GM23338 (cell line): ENCODE results near the gene ATG2A. TPM values are rescaled to one million over a fixed set of nuclear protein-coding genes. Genes with fewer than 3 reads are reported as not detected.
A peak's percentile ranks its signal among the peaks of the same experiment; 100 is the strongest.

Source experiments
- ATAC-seq: fragments of 200-7000 bp; cut with Tn5 transposase; 3 replicates; pipeline ENCODE4 v1.9.1; 2020
- DNase-seq: peaks from one replicate; pipeline ENCODE4 v3.0.0-alpha.2; 2015; ENCODE audit warnings: low spot score
- H2AFZ ChIP-seq: fragments of 200-600 bp; sonication (generic); 2 replicates; pipeline ENCODE4 v1.8.0; 2016; ENCODE audit warnings: antibody characterized with exemption, mild to moderate bottlenecking, moderate library complexity
- H3F3A ChIP-seq: fragments of 200-600 bp; sonication (generic); replicated peaks from 2 replicates; pipeline ENCODE4 v1.8.0; 2017; ENCODE audit warnings: antibody characterized with exemption, mixed run types, low read depth
- H3K27ac ChIP-seq: fragments of 200-600 bp; sonication (generic); 2 replicates; pipeline ENCODE4 v1.6.1; 2016; ENCODE audit warnings: low read depth
- H3K27me3 ChIP-seq: fragments of 200-600 bp; sonication (generic); 2 replicates; pipeline ENCODE4 v1.8.0; 2016; ENCODE audit warnings: mild to moderate bottlenecking, mixed run types, moderate library complexity; ENCODE audit not compliant: insufficient read depth
- H3K36me3 ChIP-seq: fragments of 200-600 bp; sonication (generic); 2 replicates; pipeline ENCODE4 v1.8.0; 2016; ENCODE audit warnings: mild to moderate bottlenecking; ENCODE audit not compliant: insufficient read depth
- H3K4me1 ChIP-seq: fragments of 200-600 bp; sonication (generic); 2 replicates; pipeline ENCODE4 v1.8.0; 2016; ENCODE audit warnings: mild to moderate bottlenecking, moderate library complexity; ENCODE audit not compliant: insufficient read depth
- H3K4me2 ChIP-seq: fragments of 200-600 bp; sonication (generic); 2 replicates; pipeline ENCODE4 v1.7.1; 2017; ENCODE audit warnings: mixed run types
- H3K4me3 ChIP-seq: fragments of 200-600 bp; sonication (generic); 2 replicates; pipeline ENCODE4 v1.6.1; 2016; ENCODE audit warnings: mixed run types
- H3K79me2 ChIP-seq: fragments of 200-600 bp; sonication (generic); replicated peaks from 2 replicates; pipeline ENCODE4 v1.8.0; 2017; ENCODE audit warnings: mild to moderate bottlenecking; ENCODE audit not compliant: insufficient read depth
- H3K9me2 ChIP-seq: fragments of 200-600 bp; sonication (generic); 2 replicates; pipeline ENCODE4 v1.8.0; 2017; ENCODE audit not compliant: insufficient read depth
- H4K20me1 ChIP-seq: fragments of 200-600 bp; sonication (generic); replicated peaks from 2 replicates; pipeline ENCODE4 v1.8.0; 2017; ENCODE audit warnings: mild to moderate bottlenecking; ENCODE audit not compliant: insufficient read depth
- H3K27ac Mint-ChIP-seq: 2 replicates; pipeline ENCODE4 v1.8.0; 2020; ENCODE audit warnings: inconsistent platforms, mild to moderate bottlenecking, moderate library complexity, mixed read lengths
- H3K27me3 Mint-ChIP-seq: 3 replicates; pipeline ENCODE4 v1.8.0; 2022; ENCODE audit warnings: low read depth, mild to moderate bottlenecking, moderate library complexity, mixed read lengths, inconsistent platforms; ENCODE audit not compliant: insufficient read depth, poor library complexity
- H3K36me3 Mint-ChIP-seq: 3 replicates; pipeline ENCODE4 v1.8.0; 2021; ENCODE audit warnings: low read depth, mild to moderate bottlenecking, inconsistent platforms, moderate library complexity, mixed read lengths
- H3K4me1 Mint-ChIP-seq: 3 replicates; pipeline ENCODE4 v1.8.0; 2020; ENCODE audit warnings: mild to moderate bottlenecking, inconsistent platforms, mixed read lengths
- H3K4me3 Mint-ChIP-seq: 3 replicates; pipeline ENCODE4 v1.8.0; 2021; ENCODE audit warnings: moderate library complexity, mild to moderate bottlenecking, inconsistent platforms, mixed read lengths
- H3K9me3 Mint-ChIP-seq: 3 replicates; pipeline ENCODE4 v1.8.0; 2020; ENCODE audit warnings: moderate library complexity, mild to moderate bottlenecking, inconsistent platforms, mixed read lengths
- EZH2 ChIP-seq: fragments of 200-600 bp; sonication (generic); IDR thresholded peaks from one replicate; pipeline ENCODE4 v1.8.0; 2017; ENCODE audit warnings: antibody characterized with exemption, mild to moderate bottlenecking, low read depth; ENCODE audit not compliant: unreplicated experiment
- JUNB ChIP-seq: IDR thresholded peaks from one replicate; pipeline ENCODE4 v1.6.1; 2016; ENCODE audit warnings: antibody characterized with exemption; ENCODE audit not compliant: unreplicated experiment
- NANOG ChIP-seq: IDR thresholded peaks from 2 replicates; pipeline ENCODE4 v1.6.1; 2016; ENCODE audit warnings: antibody characterized with exemption, borderline replicate concordance
- ZNF114 ChIP-seq: fragments of 250-450 bp; sonication (Bioruptor Pico); IDR thresholded peaks from 2 replicates; pipeline ENCODE4 v1.5.0; 2020; ENCODE audit warnings: mild to moderate bottlenecking, moderate library complexity
- ZNF331 ChIP-seq: fragments of 250-450 bp; sonication (Bioruptor Pico); IDR thresholded peaks from 2 replicates; pipeline ENCODE4 v1.5.0; 2020; ENCODE audit warnings: low read depth, mild to moderate bottlenecking, moderate library complexity
- polyA plus RNA-seq: library from polyadenylated mRNA; unstranded; fragments of >200 nt; fragmentation: Nextera tagmentation; extraction: Ambion mirVana; gene quantifications from 2 replicates; pipeline ENCODE4 v1.2.1, GENCODE V29; 2016
- total RNA-seq: library from RNA; depleted of rRNA; stranded (reverse); fragments of >200 nt; shearing (Covaris generic); gene quantifications from 2 replicates; pipeline ENCODE4 v1.2.3, GENCODE V29; 2014
- TF ChIP-seq, protein P1 (sequence below), 2 experiments: fragments of 200-600 bp in 1 of 2; sonication (generic) in 1 of 2; conservative IDR thresholded peaks; 2 replicates each; pipeline versions ENCODE4 v1.5.1 to v1.6.1; 2016 to 2017; ENCODE audit warnings: antibody characterized with exemption in 2 of 2, low read depth in 2 of 2, mild to moderate bottlenecking in 2 of 2, moderate library complexity in 1 of 2
- TF ChIP-seq, protein P2 (sequence below): IDR thresholded peaks from 2 replicates; pipeline ENCODE4 v1.6.1; 2016; ENCODE audit warnings: antibody characterized with exemption
- TF ChIP-seq, protein P3 (sequence below): fragments of 250-450 bp; sonication (Bioruptor Pico); IDR thresholded peaks from 2 replicates; pipeline ENCODE4 v1.5.0; 2020; ENCODE audit warnings: mild to moderate bottlenecking, moderate library complexity

Gene ATG2A
- total and polyA plus RNA-seq, 2 experiments from 2014 or later: 8.7 to 31.7 TPM

DNA sequence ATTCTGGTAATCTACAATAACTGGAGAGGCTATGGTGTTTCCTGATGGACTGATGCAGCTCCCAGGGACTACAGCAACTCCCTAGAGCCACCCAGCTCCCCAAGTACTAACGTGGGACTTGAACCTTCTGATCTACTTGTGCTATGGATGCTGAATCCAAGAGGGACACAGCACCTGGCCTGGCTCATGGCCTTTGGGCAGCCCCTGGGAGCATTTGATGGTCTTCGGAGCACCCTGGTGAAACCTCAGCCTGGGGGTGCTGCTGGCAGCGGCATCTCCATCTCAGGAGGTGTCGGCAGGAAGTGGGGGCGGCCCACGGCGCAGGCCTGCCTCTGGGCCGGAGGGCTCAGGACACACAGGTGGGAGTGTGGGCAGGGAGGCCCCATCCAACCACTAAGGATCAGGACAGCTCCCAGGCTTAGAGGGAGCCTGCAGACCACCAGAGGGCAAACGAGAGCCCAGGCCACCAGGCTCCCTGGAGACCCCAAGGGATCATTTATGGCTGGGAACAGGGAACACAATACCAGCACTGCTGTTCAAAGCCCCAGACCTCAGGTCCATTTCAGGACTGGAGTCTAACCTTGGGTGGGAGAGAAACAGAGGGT, 47.3 kb downstream of the ATG2A start:
- peaks cover 3% of the 10 kb centered on the region; the same call in 1 of the 3 replicates for H3K4me1 Mint-ChIP-seq
- H3K4me3 ChIP-seq: no peak overlapping the region
- no peak overlapping the region for H2AFZ ChIP-seq
- no peaks in the 10 kb centered on the region for H3F3A ChIP-seq
- no peaks in the 10 kb centered on the region for H3K4me1 ChIP-seq
- ATAC-seq (peak; percentile 85), DNase-seq (no peak)
- no peaks in the 10 kb centered on the region for H4K20me1 ChIP-seq
- H3K27me3 ChIP-seq: no peaks in the 10 kb centered on the region
- peaks cover 4% of the 10 kb centered on the region for H3K27me3 Mint-ChIP-seq
- no peak overlapping the region for H3K27ac ChIP-seq
- H3K36me3 Mint-ChIP-seq: peaks cover 6% of the 10 kb centered on the region; the same call in 2 of the 3 replicates
- TF ChIP-seq JUNB: no peak
- TF ChIP-seq, protein P1, sequence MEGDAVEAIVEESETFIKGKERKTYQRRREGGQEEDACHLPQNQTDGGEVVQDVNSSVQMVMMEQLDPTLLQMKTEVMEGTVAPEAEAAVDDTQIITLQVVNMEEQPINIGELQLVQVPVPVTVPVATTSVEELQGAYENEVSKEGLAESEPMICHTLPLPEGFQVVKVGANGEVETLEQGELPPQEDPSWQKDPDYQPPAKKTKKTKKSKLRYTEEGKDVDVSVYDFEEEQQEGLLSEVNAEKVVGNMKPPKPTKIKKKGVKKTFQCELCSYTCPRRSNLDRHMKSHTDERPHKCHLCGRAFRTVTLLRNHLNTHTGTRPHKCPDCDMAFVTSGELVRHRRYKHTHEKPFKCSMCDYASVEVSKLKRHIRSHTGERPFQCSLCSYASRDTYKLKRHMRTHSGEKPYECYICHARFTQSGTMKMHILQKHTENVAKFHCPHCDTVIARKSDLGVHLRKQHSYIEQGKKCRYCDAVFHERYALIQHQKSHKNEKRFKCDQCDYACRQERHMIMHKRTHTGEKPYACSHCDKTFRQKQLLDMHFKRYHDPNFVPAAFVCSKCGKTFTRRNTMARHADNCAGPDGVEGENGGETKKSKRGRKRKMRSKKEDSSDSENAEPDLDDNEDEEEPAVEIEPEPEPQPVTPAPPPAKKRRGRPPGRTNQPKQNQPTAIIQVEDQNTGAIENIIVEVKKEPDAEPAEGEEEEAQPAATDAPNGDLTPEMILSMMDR (conservative IDR thresholded peaks at IDR 0.05; ENCODE audit: low read depth in 2 of 2): peak; percentile 40 to 54; a peak in 3 of 4 replicates
- peaks cover 11% of the 10 kb centered on the region for H3K79me2 ChIP-seq
- H3K4me2 ChIP-seq: no peak overlapping the region
- H3K27ac Mint-ChIP-seq: peak overlapping the region; percentile 27; the same call in 1 of the 2 replicates
- H3K4me3 Mint-ChIP-seq: no peak overlapping the region
- no peaks in the 10 kb centered on the region for H3K9me2 ChIP-seq
- H3K9me3 Mint-ChIP-seq: no peaks in the 10 kb centered on the region
- no peaks in the 10 kb centered on the region for H3K36me3 ChIP-seq

DNA sequence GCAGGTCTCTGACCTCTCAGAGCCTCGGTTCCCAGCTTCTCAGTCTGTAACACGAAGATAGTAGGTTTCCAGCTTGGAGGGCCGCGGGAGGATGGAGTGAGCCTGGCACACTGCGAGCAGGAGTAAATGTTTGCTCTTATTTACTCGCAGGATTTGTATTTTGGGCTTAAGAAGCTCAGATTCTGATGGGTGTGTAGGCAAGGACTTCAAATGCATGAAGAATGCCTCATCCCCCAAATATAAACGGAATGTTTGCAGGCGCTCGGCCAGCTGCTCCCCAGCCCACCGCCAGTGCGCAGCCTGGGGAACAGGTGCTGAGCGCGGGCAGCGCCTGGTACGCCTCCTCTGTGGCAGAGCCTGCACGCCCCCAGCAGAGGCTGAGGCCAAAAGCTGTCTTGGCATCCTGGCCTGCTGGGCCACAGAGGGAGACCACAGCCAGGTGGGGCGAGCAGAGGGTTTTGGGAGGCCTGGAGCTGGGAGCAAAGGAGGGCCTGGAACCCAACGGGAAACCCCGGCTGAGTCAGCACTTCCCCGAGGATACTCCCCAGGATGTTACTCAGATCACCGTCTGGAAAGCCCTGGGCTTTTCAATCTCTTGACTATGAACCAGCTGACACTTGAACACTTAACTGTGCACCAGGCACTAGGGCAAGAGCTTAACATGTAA, 48.0 kb downstream of the ATG2A start:
- H3K9me2 ChIP-seq: no peaks in the 10 kb centered on the region
- no peaks in the 10 kb centered on the region for H3K36me3 ChIP-seq
- peaks cover 11% of the 10 kb centered on the region for H3K79me2 ChIP-seq
- no peaks in the 10 kb centered on the region for H3K9me3 Mint-ChIP-seq
- H3K4me2 ChIP-seq: no peak overlapping the region
- peak overlapping the region; percentile 66 for H3K27ac Mint-ChIP-seq
- peaks cover 5% of the 10 kb centered on the region for H3K4me1 Mint-ChIP-seq
- no peak overlapping the region for H3K27ac ChIP-seq
- no peaks in the 10 kb centered on the region for H3K27me3 ChIP-seq
- no peak overlapping the region for H2AFZ ChIP-seq
- H4K20me1 ChIP-seq: no peaks in the 10 kb centered on the region
- 0 out of 2 replicates have a peak, but pooled peaks cover 6% of the 10 kb centered on the region for H3K4me1 ChIP-seq
- no peak overlapping the region for H3K4me3 Mint-ChIP-seq
- no peak for ATAC-seq
- peaks cover 2% of the 10 kb centered on the region; the same call in 2 of the 3 replicates for H3K36me3 Mint-ChIP-seq
- H3K4me3 ChIP-seq: no peak overlapping the region
- 0 out of 2 replicates have a peak, but pooled peaks cover 4% of the 10 kb centered on the region for H3F3A ChIP-seq
- no peak for DNase-seq
- peaks cover 4% of the 10 kb centered on the region for H3K27me3 Mint-ChIP-seq
- TF ChIP-seq ZNF114 (no peak), ZNF331 (CRISPR knock-in tag) (no peak), JUNB (no peak), EZH2 (no peak), NANOG (no peak)
- TF ChIP-seq, protein P1 (conservative IDR thresholded peaks at IDR 0.05; ENCODE audit: low read depth in 2 of 2): no peak
- TF ChIP-seq, protein P2, sequence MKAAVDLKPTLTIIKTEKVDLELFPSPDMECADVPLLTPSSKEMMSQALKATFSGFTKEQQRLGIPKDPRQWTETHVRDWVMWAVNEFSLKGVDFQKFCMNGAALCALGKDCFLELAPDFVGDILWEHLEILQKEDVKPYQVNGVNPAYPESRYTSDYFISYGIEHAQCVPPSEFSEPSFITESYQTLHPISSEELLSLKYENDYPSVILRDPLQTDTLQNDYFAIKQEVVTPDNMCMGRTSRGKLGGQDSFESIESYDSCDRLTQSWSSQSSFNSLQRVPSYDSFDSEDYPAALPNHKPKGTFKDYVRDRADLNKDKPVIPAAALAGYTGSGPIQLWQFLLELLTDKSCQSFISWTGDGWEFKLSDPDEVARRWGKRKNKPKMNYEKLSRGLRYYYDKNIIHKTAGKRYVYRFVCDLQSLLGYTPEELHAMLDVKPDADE: no peak
- TF ChIP-seq, protein P3, sequence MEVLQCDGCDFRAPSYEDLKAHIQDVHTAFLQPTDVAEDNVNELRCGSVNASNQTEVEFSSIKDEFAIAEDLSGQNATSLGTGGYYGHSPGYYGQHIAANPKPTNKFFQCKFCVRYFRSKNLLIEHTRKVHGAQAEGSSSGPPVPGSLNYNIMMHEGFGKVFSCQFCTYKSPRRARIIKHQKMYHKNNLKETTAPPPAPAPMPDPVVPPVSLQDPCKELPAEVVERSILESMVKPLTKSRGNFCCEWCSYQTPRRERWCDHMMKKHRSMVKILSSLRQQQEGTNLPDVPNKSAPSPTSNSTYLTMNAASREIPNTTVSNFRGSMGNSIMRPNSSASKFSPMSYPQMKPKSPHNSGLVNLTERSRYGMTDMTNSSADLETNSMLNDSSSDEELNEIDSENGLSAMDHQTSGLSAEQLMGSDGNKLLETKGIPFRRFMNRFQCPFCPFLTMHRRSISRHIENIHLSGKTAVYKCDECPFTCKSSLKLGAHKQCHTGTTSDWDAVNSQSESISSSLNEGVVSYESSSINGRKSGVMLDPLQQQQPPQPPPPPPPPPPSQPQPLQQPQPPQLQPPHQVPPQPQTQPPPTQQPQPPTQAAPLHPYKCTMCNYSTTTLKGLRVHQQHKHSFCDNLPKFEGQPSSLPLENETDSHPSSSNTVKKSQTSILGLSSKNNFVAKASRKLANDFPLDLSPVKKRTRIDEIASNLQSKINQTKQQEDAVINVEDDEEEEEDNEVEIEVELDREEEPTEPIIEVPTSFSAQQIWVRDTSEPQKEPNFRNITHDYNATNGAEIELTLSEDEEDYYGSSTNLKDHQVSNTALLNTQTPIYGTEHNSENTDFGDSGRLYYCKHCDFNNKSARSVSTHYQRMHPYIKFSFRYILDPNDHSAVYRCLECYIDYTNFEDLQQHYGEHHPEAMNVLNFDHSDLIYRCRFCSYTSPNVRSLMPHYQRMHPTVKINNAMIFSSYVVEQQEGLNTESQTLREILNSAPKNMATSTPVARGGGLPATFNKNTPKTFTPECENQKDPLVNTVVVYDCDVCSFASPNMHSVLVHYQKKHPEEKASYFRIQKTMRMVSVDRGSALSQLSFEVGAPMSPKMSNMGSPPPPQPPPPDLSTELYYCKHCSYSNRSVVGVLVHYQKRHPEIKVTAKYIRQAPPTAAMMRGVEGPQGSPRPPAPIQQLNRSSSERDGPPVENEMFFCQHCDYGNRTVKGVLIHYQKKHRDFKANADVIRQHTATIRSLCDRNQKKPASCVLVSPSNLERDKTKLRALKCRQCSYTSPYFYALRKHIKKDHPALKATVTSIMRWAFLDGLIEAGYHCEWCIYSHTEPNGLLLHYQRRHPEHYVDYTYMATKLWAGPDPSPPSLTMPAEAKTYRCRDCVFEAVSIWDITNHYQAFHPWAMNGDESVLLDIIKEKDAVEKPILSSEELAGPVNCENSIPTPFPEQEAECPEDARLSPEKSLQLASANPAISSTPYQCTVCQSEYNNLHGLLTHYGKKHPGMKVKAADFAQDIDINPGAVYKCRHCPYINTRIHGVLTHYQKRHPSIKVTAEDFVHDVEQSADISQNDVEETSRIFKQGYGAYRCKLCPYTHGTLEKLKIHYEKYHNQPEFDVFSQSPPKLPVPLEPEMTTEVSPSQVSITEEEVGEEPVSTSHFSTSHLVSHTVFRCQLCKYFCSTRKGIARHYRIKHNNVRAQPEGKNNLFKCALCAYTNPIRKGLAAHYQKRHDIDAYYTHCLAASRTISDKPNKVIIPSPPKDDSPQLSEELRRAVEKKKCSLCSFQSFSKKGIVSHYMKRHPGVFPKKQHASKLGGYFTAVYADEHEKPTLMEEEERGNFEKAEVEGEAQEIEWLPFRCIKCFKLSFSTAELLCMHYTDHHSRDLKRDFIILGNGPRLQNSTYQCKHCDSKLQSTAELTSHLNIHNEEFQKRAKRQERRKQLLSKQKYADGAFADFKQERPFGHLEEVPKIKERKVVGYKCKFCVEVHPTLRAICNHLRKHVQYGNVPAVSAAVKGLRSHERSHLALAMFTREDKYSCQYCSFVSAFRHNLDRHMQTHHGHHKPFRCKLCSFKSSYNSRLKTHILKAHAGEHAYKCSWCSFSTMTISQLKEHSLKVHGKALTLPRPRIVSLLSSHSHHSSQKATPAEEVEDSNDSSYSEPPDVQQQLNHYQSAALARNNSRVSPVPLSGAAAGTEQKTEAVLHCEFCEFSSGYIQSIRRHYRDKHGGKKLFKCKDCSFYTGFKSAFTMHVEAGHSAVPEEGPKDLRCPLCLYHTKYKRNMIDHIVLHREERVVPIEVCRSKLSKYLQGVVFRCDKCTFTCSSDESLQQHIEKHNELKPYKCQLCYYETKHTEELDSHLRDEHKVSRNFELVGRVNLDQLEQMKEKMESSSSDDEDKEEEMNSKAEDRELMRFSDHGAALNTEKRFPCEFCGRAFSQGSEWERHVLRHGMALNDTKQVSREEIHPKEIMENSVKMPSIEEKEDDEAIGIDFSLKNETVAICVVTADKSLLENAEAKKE: no peak
